HepG2 (cell line): ENCODE results near the gene WDR20.

Experiments used
- ARID3A ChIP-seq: IDR thresholded peaks from 2 replicates; pipeline ENCODE4 v1.6.1; 2012; ENCODE audit warnings: low read depth, low read length, improper control_type of control experiment
- BRCA1 ChIP-seq: sonication (generic); formaldehyde crosslinking; IDR thresholded peaks from 2 replicates; pipeline ENCODE4 v1.4.0; 2020; ENCODE audit warnings: missing genetic modification reagents
- ESRRA ChIP-seq: sonication (generic); formaldehyde crosslinking; IDR thresholded peaks from 2 replicates; pipeline ENCODE4 v1.5.1; 2020; ENCODE audit warnings: mild to moderate bottlenecking, low read depth, missing genetic modification reagents
- EZH2 ChIP-seq: conservative IDR thresholded peaks from 2 replicates; pipeline ENCODE4 v1.6.1; 2012; ENCODE audit warnings: mild to moderate bottlenecking, low read depth, low read length, moderate library complexity
- GABPB1 ChIP-seq: IDR thresholded peaks from 2 replicates; pipeline ENCODE4 v1.6.1; 2016; ENCODE audit warnings: mild to moderate bottlenecking, missing genetic modification reagents, moderate library complexity, missing compliant biosample characterization
- IRX3 ChIP-seq: sonication (generic); formaldehyde crosslinking; IDR thresholded peaks from 2 replicates; pipeline ENCODE4 v1.8.1; 2023; ENCODE audit warnings: mild to moderate bottlenecking, low read depth, missing genetic modification reagents, borderline replicate concordance
- KDM6A ChIP-seq: IDR thresholded peaks from 2 replicates; pipeline ENCODE4 v1.6.1; 2016; ENCODE audit warnings: low read depth
- RBAK ChIP-seq: sonication (generic); formaldehyde crosslinking; IDR thresholded peaks from 2 replicates; pipeline ENCODE4 v1.5.1; 2020; ENCODE audit warnings: mild to moderate bottlenecking, missing genetic modification reagents
- ZNF274 ChIP-seq: sonication (generic); formaldehyde crosslinking; IDR thresholded peaks from 2 replicates; pipeline ENCODE4 v1.5.1; 2020; ENCODE audit warnings: mild to moderate bottlenecking, missing genetic modification reagents
- ZSCAN29 ChIP-seq: sonication (generic); formaldehyde crosslinking; conservative IDR thresholded peaks from 2 replicates; pipeline ENCODE4 v1.4.0; 2020; ENCODE audit warnings: mild to moderate bottlenecking, missing genetic modification reagents

- TF ChIP-seq BRCA1 (CRISPR knock-in tag) (no peak), RBAK (no peak), GABPB1 (no peak), ZNF274 (CRISPR knock-in tag) (no peak), ESRRA (CRISPR knock-in tag) (no peak), ARID3A (no peak), ZSCAN29 (no peak), KDM6A (CRISPR knock-in tag) (no peak), EZH2 (no peak), IRX3 (no peak)
Observed at GRCh38 chr14:102196039-102196901, 56.6 kb downstream of the WDR20 start.
